ENCODE data around the gene DRD5. TPM values are rescaled to one million over a fixed set of nuclear protein-coding genes. Genes with fewer than 3 reads are reported as not detected.
"Not testable (repeated sequence)": the region's sequence is repeated elsewhere in the genome, so short reads cannot be mapped to it uniquely, and the experiment has no call there.

The DRD5 gene
- total RNA-seq (2014; rRNA removed; shearing (Covaris generic)) = not detected in 2 replicates
- not detected in 2 replicates for polyA plus RNA-seq (2014; cell fraction: nucleus; rRNA removed)

DNA sequence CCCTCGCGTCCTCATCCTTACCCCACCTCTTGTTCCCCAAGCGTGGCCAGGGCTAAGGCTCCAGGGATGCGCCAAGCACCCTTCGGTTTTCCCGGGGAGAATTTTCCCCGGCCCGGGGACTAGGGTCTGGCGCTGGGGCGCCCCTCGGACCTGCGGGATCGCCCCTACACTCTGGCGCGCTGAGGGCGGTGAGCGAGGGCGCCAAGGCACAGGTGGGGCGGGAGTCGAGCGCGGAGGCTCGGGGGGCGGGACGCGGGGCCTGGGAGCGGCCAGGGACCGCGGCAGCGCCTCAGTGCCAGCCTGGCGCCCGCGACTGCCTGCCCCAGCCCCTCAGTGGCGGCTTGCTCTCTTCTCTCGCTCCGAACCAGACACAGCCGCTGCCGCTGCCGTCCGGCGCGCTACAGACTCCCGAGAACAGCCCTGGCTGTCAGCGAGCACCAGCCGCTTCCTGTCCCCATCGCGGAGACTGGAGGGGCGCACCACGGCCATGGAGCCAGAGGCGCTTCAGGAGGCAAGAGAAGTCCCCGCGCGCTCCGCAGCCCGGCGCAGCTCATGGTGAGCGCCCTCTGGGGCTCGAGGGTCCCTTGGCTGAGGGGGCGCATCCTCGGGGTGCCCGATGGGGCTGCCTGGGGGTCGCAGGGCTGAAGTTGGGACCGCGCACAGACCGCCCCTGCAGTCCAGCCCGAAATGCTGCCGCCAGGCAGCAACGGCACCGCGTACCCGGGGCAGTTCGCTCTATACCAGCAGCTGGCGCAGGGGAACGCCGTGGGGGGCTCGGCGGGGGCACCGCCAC is at the start of gene DRD5:
DRD5 (plus strand) TSS at position 292 of the 793 bp plus-strand sequence; CDS start at position 688, 396 bp downstream.
- no peak for DNase-seq (ENCODE audit: extremely low read depth, low read depth)

GRCh38 chr4:9732256-9732655 is 49.2 kb upstream of the DRD5 start:
- not testable (repeated sequence) for DNase-seq (ENCODE audit: extremely low read depth, low read depth)

- DNase-seq (ENCODE audit: extremely low read depth, low read depth) = no peak
These were observed 45.9 kb upstream of the DRD5 start for GRCh38 chr4:9735515-9735914.

DNA sequence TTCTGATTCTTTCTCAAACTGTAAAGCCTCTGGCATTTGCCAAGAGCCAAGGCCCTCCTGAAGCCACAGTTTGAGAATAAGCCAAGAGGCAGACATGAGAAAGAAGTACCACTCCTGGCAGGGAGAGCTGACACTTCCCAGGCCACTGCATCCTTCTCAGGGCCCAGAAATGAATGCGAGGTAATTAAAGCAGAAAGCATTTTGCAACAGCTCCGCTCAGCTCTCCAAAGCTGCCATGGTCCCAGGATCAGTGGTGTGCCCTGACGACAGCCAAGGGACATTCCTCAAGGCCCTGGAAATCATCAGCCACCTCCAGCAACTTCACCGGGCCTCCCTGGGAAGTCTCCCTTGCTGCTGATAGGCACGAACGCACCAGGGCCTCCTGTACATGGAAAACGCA is 44.2 kb upstream of the DRD5 start:
- not testable (repeated sequence) for DNase-seq (ENCODE audit: extremely low read depth, low read depth)

DNA sequence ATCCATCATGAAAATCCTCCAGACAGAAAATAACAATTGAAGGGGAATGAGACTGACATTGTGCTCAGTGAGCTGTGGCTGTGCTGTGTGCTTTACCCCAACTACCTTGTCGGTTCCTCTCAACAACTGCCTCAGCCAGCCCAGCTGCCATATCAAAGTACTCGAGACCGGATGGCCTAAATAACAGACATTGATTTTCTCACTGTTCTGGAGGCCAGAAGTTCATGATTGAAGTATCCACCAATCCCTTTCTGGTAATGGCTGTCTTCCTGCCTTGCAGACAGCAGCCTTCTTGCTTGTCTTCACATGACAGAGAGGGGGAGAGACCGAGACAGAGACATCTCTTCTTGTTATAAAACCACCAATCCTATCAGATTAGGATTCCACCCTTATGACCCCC is 37.6 kb upstream of the DRD5 start:
- not testable (repeated sequence) for DNase-seq (ENCODE audit: extremely low read depth, low read depth)

DNA sequence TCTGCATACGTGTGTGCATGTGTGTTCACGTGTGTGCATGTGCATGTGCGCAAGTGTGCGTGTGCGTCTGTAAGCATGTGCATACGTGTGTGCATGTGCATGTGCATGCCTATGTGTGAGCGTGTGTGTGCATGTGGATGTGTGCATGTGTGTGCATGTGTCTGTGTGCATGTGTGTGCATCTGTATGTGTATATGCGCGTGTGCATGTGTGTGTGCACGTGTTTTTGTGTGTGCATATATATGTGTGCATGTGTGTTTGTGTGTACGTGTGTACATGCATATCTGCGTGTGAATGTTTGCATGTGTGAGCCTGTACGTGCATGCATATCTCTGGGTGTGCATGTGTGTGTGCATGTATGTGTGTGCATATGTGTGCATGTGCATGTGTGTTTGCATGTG is 35.7 kb upstream of the DRD5 start:
- no peak for DNase-seq (ENCODE audit: extremely low read depth, low read depth)

DNA sequence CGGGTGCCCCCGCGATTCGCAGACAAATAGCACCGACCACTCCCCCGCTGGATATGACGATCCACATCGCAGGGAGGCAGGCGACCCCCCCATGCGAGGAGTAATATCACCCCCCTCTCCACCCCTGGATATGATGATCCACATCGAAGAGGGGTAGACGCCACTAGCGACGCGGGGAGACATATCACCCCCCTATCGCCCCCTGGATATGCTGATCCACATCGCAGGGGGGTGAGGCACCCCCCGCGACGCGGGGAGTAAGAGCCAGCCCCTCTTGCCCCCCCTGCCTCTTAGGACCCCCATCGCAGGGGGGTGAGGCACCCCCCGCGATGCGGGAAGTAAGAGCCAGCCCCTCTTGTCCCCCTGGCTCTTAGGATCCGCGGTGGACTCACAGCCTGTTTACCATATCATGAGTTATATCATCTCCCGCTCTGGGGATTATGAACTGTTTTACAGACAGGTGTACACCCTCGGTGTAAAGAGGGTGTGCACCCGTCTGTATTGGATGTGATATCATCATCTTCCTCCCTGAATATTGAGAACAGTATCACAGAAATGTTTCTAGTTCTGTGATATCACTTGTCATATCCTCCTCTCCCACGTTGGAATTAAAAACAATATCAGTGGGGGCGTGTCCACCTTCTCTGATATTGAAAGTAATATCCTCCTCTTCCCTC is 22.7 kb upstream of the DRD5 start:
- no peak for DNase-seq (ENCODE audit: extremely low read depth, low read depth)

GRCh38 chr4:9762823-9763475 is 18.5 kb upstream of the DRD5 start:
- peak; percentile 47 for DNase-seq (ENCODE audit: extremely low read depth, low read depth)

- DNase-seq (ENCODE audit: extremely low read depth, low read depth) = no peak
These were observed 17.2 kb upstream of the DRD5 start for GRCh38 chr4:9764155-9764696.

GRCh38 chr4:9765091-9765490 is 16.3 kb upstream of the DRD5 start:
- DNase-seq (ENCODE audit: extremely low read depth, low read depth) = no peak

DNA sequence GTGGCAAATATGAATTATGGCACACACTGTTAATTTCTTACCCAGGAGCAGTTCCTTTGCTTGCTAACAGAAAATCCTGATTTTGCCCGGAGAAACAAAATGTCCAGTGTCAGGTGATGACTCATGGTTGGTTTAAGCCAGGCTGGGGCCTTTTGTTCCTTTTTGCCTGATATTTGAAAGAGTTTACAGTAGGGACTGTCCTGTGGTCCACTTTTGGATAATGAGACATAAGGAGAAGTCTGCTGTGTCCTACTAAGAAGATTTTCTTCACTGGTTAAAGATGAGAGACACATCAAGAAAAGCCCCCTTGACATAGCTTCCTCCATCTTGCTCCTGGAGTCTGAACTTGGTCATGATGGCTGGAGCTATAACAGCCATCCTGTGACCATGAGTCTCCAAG is 12.1 kb upstream of the DRD5 start:
- no peak for DNase-seq (ENCODE audit: extremely low read depth, low read depth)

DNA sequence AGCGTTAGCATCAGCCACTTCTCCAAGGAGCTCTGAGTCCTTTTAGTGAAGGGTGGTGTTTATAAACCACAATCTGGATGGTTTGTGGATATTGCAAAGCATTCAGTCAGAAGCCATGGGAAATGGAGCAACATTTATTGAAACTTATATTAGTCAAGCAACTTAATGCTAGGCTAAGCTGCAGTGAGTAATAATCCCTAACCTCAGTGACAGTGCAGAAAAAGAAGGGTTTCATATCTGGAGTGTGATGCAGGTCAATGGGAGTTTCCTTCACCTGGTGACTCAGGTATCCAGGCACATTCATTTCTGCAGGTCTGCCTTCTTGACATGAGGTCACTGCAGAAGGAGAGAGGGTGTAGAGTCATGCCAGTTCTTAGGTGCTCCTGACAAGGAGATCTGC is 10.4 kb upstream of the DRD5 start:
- DNase-seq (ENCODE audit: extremely low read depth, low read depth) = no peak

- DNase-seq (ENCODE audit: extremely low read depth, low read depth) = no peak
These were observed 8.0 kb upstream of the DRD5 start for GRCh38 chr4:9773471-9773870.

- no peak for DNase-seq (ENCODE audit: extremely low read depth, low read depth)
These were observed 652 bp downstream of the DRD5 start for GRCh38 chr4:9782136-9782436.

GRCh38 chr4:9785891-9786290 is 4.5 kb downstream of the DRD5 start:
- not testable (repeated sequence) for DNase-seq (ENCODE audit: extremely low read depth, low read depth)

- no peak for DNase-seq (ENCODE audit: extremely low read depth, low read depth)
These were observed 10.9 kb downstream of the DRD5 start for GRCh38 chr4:9792381-9792780.

DNA sequence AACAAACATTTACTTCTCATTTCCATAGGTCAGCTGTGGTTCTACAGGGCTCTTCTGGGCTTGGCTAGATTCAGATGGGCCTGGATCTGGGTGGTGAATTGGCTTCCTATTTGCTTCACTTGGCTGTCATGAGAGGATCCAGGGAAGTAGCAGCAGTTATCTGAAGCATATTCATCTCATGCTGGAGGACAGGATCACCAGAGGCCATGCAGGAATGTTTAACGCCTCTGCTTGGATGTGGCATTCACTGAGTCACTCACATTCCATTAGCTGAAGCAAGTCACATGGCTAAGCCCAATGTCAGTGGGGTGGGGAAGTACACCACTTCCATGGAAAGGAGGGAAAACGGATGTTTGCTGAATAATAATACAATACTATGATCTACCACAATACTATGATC is 15.2 kb downstream of the DRD5 start:
- DNase-seq (ENCODE audit: extremely low read depth, low read depth) = not testable (repeated sequence)

DNA sequence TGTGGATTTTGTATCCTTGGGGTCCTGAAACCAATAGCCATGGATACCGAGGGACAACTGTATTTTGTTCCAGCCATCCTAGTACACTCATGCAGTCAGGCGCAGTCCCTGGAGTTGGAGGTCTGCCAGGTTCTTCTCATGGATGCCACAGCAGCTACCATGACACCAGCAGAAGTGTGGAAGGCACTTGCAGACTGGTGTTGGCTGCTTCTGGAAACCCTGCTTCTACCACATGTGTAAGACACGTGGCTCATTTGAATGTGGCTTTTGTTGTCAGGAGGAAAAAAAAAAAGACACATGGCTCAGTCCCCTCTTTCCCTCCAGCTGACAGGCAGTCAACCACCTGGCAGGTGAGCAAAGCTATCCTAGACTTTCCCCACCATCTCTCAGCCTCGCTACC is 19.4 kb downstream of the DRD5 start:
- DNase-seq (ENCODE audit: extremely low read depth, low read depth) = no peak

DNA sequence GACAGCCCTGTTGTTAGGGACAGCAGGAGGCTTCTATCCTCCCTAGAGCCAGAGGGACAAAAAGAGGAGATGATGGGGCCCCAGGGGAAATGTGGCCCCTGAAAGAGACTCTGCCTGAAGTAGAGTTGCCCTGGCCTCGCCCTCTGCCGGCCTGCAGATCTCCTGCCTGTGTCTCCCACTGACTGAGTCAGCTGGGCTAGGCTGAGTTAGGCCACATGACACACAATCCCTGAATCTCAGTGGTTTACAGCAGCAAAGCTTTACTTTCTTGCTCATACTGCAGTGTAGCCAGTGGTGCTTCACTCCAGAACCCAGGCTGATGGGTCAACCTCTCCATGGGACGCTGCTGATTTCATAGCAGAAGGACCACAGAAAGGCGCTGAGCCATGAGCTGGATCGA is 23.5 kb downstream of the DRD5 start:
- no peak for DNase-seq (ENCODE audit: extremely low read depth, low read depth)

DNA sequence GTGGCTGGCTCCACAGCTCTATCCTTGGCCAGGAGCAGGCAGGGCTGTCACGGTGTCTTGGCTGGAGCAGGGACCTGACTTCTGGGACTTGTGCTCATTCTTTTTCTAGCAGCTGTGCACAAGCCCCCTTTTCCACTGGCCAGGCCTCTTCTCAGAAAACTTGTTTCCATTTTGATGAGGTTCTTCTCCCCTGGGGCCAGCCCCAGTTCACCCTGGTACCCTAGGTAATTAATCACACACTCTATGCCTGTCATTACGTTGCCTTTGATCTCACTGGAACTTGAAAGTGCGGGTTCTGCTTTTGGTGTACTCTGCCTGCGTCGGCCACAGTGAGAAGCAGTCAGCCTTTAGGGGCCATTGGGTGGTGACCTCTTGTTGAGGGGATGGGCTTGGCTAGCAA is 26.6 kb downstream of the DRD5 start:
- DNase-seq (ENCODE audit: extremely low read depth, low read depth) = no peak

- DNase-seq (ENCODE audit: extremely low read depth, low read depth) = no peak
These were observed 30.4 kb downstream of the DRD5 start for GRCh38 chr4:9811806-9812205.

Measured in NCI-H460 (cell line).